ENCODE data around the gene LPP.

Gene LPP

GRCh38 chr3:188881954-188882641 is 728.1 kb downstream of the LPP start:
- DNase-seq (ENCODE audit: low spot score) = peak; percentile 37

- DNase-seq (ENCODE audit: low spot score) = no peak
These were observed 730.5 kb downstream of the LPP start for GRCh38 chr3:188884299-188885043.

- DNase-seq (ENCODE audit: low spot score) = no peak
These were observed 734.5 kb downstream of the LPP start for GRCh38 chr3:188888321-188889053.

GRCh38 chr3:188889054-188889491 is 735.1 kb downstream of the LPP start:
- no peak for DNase-seq (ENCODE audit: low spot score)

GRCh38 chr3:188890572-188891270 is 736.8 kb downstream of the LPP start:
- no peak for DNase-seq (ENCODE audit: low spot score)

- no peak for DNase-seq (ENCODE audit: low spot score)
These were observed 745.9 kb downstream of the LPP start for GRCh38 chr3:188899881-188900280.

GRCh38 chr3:188900421-188900951 is 746.5 kb downstream of the LPP start:
- DNase-seq (ENCODE audit: low spot score) = peak; percentile 35

- no peak for DNase-seq (ENCODE audit: low spot score)
These were observed 747.2 kb downstream of the LPP start for GRCh38 chr3:188901126-188901525.

- DNase-seq (ENCODE audit: low spot score) = no peak
These were observed 747.8 kb downstream of the LPP start for GRCh38 chr3:188901671-188902287.

- no peak for DNase-seq (ENCODE audit: low spot score)
These were observed 750.7 kb downstream of the LPP start for GRCh38 chr3:188904670-188905069.

GRCh38 chr3:188905547-188905946 is 751.6 kb downstream of the LPP start:
- DNase-seq (ENCODE audit: low spot score) = no peak

GRCh38 chr3:188906236-188906635 is 752.3 kb downstream of the LPP start:
- no peak for DNase-seq (ENCODE audit: low spot score)

GRCh38 chr3:188908002-188908850 is 754.3 kb downstream of the LPP start:
- DNase-seq (ENCODE audit: low spot score) = no peak

- DNase-seq (ENCODE audit: low spot score) = no peak
These were observed 757.3 kb downstream of the LPP start for GRCh38 chr3:188911026-188911850.

GRCh38 chr3:188913084-188913483 is 759.1 kb downstream of the LPP start:
- no peak for DNase-seq (ENCODE audit: low spot score)

- DNase-seq (ENCODE audit: low spot score) = no peak
These were observed 760.6 kb downstream of the LPP start for GRCh38 chr3:188914552-188914951.

GRCh38 chr3:188915127-188915526 is 761.2 kb downstream of the LPP start:
- peak; percentile 20 for DNase-seq (ENCODE audit: low spot score)

- DNase-seq (ENCODE audit: low spot score) = no peak
These were observed 763.0 kb downstream of the LPP start for GRCh38 chr3:188916934-188917401.

GRCh38 chr3:188918093-188918492 is 764.1 kb downstream of the LPP start:
- no peak for DNase-seq (ENCODE audit: low spot score)

- DNase-seq (ENCODE audit: low spot score) = no peak
These were observed 769.7 kb downstream of the LPP start for GRCh38 chr3:188923671-188924070.

Measured in AG08396 (cell line).